Activated T-helper 9 cell treated with anti-CD3 and anti-CD28 coated beads, Interleukin-2, amount 50 U/mL, for 16 hours (primary cell): ENCODE measurements around the gene MEIOB.
"Not testable (repeated sequence)": the region's sequence is repeated elsewhere in the genome, so short reads cannot be mapped to it uniquely, and the experiment has no call there.

Experiments used
- DNase-seq: peaks from one replicate; pipeline ENCODE4 v3.0.0-alpha.2; 2020; ENCODE audit warnings: low read depth

MEIOB gene

GRCh38 chr16:1877804-1878203 lies 5.8 kb upstream of the MEIOB start:
- DNase-seq: no peak

DNA sequence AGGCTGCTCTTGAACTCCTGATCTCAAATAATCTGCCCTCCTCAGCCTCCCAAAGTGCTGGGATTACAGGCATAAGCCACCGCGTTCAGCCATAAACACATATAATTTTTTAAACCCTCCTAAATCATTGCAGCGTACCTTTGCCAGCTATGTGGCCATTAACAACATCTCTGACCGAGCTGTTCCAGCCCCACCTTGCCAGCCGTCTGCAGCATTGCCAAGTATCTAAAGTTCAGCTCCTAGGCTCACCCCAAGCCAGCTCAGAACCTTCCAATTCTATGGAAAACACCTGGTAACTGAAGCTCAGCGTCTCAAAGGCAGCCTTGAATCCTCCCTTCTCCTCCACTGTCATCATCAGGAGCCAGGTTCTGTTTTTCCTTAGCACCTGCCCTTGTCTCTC lies 5.1 kb upstream of the MEIOB start:
- no peak for DNase-seq

GRCh38 chr16:1876468-1876867 lies 4.5 kb upstream of the MEIOB start:
- DNase-seq: no peak

DNA sequence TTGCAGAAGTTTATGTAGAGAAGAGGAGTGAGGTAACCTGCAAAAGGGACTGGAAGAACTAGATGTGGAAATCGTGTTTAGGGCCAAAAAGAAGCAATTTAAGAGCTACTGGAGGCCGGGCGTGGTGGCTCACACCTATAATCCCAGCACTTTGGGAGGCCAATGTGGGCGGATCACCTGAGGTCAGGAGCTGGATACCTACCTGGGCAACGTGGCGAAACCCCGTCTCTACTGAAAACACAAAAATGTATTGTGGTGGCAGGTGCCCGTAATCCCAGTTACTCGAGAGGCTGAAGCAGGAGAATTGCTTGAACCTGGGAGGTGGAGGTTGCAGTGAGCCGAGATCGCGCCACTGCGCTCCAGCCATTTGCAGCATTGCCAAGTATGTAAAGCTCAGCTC lies 4.1 kb upstream of the MEIOB start:
- DNase-seq: not testable (repeated sequence)

- no peak for DNase-seq
Observed at GRCh38 chr16:1874854-1875253, 2.9 kb upstream of the MEIOB start.

GRCh38 chr16:1870365-1871082 lies 1.4 kb downstream of the MEIOB start:
- no peak for DNase-seq

DNA sequence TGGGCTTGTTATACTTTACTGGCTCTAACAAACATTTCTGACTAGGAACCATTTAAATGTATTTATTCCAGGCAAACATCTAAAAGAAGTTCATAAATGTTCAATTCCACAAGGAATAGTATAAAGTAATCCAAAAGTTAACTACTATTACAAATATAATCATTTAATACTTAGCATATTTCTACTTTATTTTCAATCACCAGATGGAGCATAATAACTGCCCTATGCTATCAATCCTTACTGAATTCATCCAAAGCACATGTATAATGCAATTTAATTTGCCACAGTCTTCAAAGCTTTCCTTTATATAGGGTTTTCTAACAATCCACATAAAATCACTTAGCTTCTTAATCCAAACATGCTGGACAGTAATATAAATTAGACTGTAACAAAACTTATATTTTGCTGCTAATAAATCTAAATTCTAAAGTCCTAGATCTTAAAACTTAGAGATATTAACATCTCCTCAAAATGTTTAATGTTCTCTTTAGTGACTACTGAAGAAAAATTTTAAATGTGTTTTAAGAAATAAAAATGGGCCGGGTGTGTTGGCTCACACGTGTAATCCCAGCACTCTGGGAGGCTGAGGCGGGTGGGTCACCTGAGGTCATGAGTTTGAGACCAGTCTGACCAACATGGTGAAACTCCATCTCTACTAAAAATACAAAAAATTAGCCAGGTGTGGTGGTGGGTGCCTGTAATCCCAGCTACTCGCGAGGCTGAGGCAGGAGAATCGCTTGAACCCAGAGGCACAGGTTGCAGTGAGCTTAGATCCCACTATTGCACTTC lies 5.9 kb downstream of the MEIOB start:
- DNase-seq: no peak

- DNase-seq: no peak
Observed at GRCh38 chr16:1863681-1864460, 8.1 kb downstream of the MEIOB start.

DNA sequence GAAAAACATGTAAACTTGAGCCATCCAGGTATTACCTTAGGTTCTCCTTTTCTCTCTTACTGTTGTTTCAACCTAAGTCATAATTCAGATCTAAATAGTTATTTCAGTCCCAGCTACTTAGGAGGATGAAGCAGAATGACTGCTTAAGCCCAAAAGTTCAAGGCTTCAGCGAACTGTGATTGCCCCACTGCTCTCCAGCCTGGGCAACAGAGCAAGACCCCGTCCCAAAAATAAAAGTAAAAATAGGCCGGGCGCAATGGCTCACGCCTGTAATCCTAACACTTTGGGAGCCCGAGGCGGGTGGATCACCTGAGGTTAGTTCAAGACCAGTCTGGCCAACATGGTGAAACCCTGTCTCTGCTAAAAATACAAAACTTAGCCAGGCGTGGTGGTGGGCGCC lies 9.6 kb downstream of the MEIOB start:
- DNase-seq: no peak

- no peak for DNase-seq
Observed at GRCh38 chr16:1861730-1862129, 10.2 kb downstream of the MEIOB start.

DNA sequence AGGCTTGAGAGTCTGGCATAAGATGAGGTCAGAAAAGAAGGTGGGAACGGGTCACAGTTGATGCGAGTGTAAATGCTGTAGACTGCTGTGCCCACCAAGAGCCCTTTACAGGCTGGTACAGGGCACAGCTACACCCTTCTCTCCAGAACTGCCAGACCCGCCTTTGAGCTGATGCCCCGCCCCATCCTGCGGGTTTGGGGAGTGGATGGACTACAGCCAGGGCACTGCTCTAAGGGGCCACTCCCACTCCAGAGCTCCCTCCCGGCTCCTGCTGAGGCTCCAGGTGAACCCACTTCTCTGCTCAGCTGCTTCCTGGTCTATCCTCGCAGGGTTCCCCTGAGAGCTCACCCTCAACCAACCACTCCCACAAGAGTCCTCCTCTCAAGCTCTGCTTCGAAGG lies 12.3 kb downstream of the MEIOB start:
- no peak for DNase-seq

DNA sequence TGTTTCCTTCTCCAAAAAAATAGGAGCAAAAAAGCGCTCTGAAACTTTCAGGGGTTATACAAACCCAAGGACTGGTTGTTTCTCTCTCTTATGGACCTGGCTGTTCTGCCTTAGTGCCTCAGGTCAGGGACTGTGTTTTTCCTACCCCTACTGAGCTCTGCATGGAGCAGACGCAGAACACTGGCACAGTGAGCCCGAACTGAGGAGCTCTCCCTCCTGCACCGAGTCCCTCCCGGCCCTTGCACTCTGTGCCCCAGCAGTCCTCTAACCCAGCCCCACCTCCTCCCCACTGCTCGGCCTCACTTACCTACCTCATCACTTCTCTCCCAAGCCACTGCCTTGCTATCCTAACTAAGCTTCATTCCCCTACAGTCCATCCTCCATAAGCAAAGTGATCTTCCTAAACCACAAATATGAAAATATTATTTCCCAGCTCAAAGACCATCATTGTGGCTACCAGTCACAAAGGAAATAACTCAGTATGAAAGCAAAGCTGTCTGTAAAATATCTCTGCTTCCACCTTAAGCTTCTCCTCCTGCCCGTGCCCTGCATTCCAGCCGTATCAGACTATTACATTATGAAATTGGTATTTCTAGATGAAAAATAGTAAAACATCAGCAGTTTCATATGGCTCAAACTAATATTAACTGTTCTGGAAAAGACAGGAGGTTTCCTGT lies 13.6 kb downstream of the MEIOB start:
- DNase-seq: no peak

GRCh38 chr16:1857433-1858097 lies 14.4 kb downstream of the MEIOB start:
- DNase-seq: no peak

DNA sequence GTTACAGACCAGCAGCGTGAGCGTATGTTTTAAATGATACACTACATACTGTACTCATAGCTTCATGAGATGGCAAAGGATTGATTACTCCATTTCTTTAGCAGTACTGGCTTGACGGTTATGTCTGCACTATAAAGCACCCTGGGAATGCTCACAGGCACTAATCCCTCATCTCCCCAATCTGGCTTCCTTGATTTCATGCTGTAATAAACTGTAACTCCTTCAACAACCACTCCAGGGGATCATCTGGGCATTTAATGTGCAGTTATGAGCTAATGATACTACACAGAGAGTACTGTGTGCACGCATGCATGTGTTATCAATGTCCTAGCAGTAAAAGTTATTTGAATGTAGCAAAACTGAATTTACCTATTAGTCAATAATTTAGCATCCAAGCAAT lies 20.2 kb downstream of the MEIOB start:
- no peak for DNase-seq

GRCh38 chr16:1850981-1851380 lies 21.0 kb downstream of the MEIOB start:
- no peak for DNase-seq

GRCh38 chr16:1846416-1846815 lies 25.5 kb downstream of the MEIOB start:
- DNase-seq: no peak

GRCh38 chr16:1845985-1846384 lies 26.0 kb downstream of the MEIOB start:
- no peak for DNase-seq

DNA sequence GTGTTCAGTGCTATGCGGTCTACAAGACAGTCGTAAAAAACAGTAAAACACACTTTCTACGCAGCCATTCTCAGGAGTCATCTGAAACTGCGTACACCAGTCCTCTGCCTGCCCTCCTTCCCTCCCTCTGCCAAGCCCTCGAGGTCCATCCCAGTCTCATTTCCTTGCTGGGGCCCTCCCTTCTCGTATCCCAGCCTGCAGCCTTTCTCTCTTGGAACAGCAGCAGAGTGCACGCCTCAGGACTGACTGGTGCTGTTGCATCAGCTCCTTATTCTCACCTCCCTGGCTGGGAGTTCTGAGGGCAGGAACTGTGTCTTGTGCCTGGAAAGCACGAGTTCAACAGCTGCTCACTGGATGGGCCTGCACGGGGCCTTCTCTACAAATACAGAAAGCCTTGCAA lies 32.4 kb downstream of the MEIOB start:
- no peak for DNase-seq

DNA sequence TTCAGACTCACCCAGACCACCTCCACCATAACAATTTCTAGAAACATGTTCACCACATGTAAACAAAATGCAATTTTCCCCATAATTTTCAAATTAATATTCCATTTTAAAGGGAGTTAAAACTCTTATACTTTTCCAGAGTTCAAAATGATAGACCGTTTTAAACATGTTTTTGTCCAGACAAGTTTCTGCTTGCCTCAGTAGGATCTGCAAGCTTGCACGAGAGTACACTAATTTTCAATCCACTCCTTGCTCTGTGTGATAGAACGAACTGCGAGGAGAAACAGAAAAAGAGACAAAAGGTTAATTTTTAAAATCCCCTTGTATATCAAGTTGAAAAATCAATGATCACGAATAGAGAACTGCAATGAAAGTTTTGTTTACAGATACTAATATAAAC lies 37.9 kb downstream of the MEIOB start:
- DNase-seq: no peak

DNA sequence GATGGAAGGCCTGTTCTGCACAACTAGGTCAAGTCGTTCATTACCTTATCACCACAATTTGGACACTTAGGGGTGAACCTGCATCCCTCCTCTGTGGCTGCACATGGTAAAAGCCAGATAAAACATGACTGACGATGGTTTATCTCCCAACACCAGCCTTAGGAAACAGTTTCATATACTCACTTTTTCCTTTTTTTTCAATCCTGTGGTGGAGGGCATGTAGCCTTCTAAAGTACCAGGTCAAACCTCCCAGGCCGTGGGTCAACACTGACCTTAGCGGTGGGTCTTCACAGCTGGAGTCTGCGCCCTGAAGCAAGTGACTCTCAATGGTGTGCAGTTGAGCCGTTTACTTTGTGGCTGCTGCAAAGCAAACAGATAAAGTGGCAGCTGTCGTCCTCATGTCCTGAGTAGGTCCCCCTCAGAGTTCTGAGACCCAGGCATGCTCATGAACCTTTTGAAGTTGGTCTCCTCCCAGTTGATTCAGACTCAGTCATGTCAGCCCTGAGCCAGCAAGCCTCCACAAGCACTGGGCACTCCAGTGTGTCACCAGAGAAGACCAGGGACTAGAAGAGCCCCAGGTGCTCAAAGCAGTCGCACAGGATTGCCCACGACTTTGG lies 39.0 kb downstream of the MEIOB start:
- no peak for DNase-seq
